K562 (cell line): Measurements from ENCODE around the gene FITM1. TPM values are rescaled to one million over a fixed set of nuclear protein-coding genes. Genes with fewer than 3 reads are reported as not detected.
A peak's percentile ranks its signal among the peaks of the same experiment; 100 is the strongest.

Experiments
- ATF7 ChIP-seq: fragments of 450-650 bp; IDR thresholded peaks from 2 replicates; pipeline ENCODE4 v1.7.1; 2014; ENCODE audit warnings: mild to moderate bottlenecking, moderate library complexity
- CREB3 ChIP-seq: fragments of 450-650 bp; conservative IDR thresholded peaks from 2 replicates; pipeline ENCODE4 v1.6.1; 2016; ENCODE audit warnings: missing genetic modification characterization, low read depth, mild to moderate bottlenecking, missing compliant biosample characterization, moderate library complexity
- HIVEP1 ChIP-seq: fragments of 250-450 bp; sonication (Bioruptor Pico); IDR thresholded peaks from 2 replicates; pipeline ENCODE4 v1.4.0; 2020; ENCODE audit warnings: mild to moderate bottlenecking
- LEF1 ChIP-seq: fragments of 450-650 bp; IDR thresholded peaks from 2 replicates; pipeline ENCODE4 v1.6.1; 2016; ENCODE audit warnings: mild to moderate bottlenecking
- MYC ChIP-seq, 2 experiments: fragments of 250-450 bp in 1 of 2; sonication (Bioruptor Pico) in 1 of 2; IDR thresholded peaks; 2 replicates each; pipeline versions ENCODE4 v1.5.1 to v1.6.1; 2012 to 2021; ENCODE audit warnings: low read depth in 2 of 2, borderline replicate concordance in 1 of 2, improper control_type of control experiment in 1 of 2, low read length in 1 of 2, mild to moderate bottlenecking in 1 of 2, moderate library complexity in 1 of 2
- NONO ChIP-seq, 2 experiments: fragments of 200-400 bp in 1 of 2; fragments of 450-650 bp in 1 of 2; formaldehyde crosslinking in 1 of 2; IDR thresholded peaks; 2 replicates each; pipeline ENCODE4 v1.6.1; 2017; ENCODE audit warnings: low read depth in 2 of 2, mild to moderate bottlenecking in 2 of 2, moderate library complexity in 2 of 2, low read length in 1 of 2
- PHB2 ChIP-seq: fragments of 450-650 bp; IDR thresholded peaks from 2 replicates; pipeline ENCODE4 v1.6.1; 2017; ENCODE audit warnings: low read depth
- RHOXF2B ChIP-seq: fragments of 250-450 bp; sonication (Bioruptor Pico); conservative IDR thresholded peaks from 2 replicates; pipeline ENCODE4 v1.5.1; 2021
- SOX6 ChIP-seq: fragments of 450-650 bp; IDR thresholded peaks from 2 replicates; pipeline ENCODE4 v1.6.1; 2014; ENCODE audit warnings: mild to moderate bottlenecking
- STAT5A ChIP-seq: IDR thresholded peaks from 2 replicates; pipeline ENCODE4 v1.6.1; 2012; ENCODE audit warnings: low read length, inconsistent platforms, borderline replicate concordance
- TAF9B ChIP-seq: fragments of 450-650 bp; IDR thresholded peaks from 2 replicates; pipeline ENCODE4 v1.6.1; 2018; ENCODE audit warnings: mild to moderate bottlenecking; ENCODE audit not compliant: partially characterized antibody
- TFAP4 ChIP-seq: sonication (generic); formaldehyde crosslinking; IDR thresholded peaks from 2 replicates; pipeline ENCODE4 v1.8.0; 2022; ENCODE audit warnings: missing genetic modification reagents, mild to moderate bottlenecking, moderate library complexity, borderline replicate concordance
- ZNF12 ChIP-seq: sonication (generic); formaldehyde crosslinking; IDR thresholded peaks from 2 replicates; pipeline ENCODE4 v1.4.0; 2020; ENCODE audit warnings: mild to moderate bottlenecking, missing genetic modification reagents
- ZNF696 ChIP-seq: fragments of 250-450 bp; sonication (Bioruptor Pico); conservative IDR thresholded peaks from 2 replicates; pipeline ENCODE4 v1.4.0; 2020; ENCODE audit warnings: mild to moderate bottlenecking, moderate library complexity
- ZNF740 ChIP-seq, 3 experiments: fragments of 200-800 bp in 1 of 3; sonication (Bioruptor generic) in 1 of 3; sonication (generic) in 1 of 3; formaldehyde crosslinking in 1 of 3; IDR thresholded peaks; 2 replicates each; pipeline versions ENCODE4 v1.6.1 to v1.8.0; 2016 to 2022; ENCODE audit warnings: mild to moderate bottlenecking in 2 of 3, missing compliant biosample characterization in 2 of 3, missing genetic modification characterization in 2 of 3, missing genetic modification reagents in 1 of 3
- polyA plus RNA-seq, 8 experiments: library from polyadenylated mRNA; depleted of rRNA in 4 of 8; stranded (reverse) in 5 of 8; unstranded in 3 of 8; fragments of >200 nt; fragmentation: Nextera tagmentation in 2 of 8; fragmentation: Illumina TruSeq in 1 of 8; extraction: Ambion mirVana in 2 of 8; extraction: Trizol in 1 of 8; gene quantifications; 2 replicates each; pipeline versions ENCODE4 v1.2.1 to v1.2.3, GENCODE V29; 2011 to 2014; ENCODE audit warnings: inconsistent platforms in 1 of 8, missing spikeins in 1 of 8
- total RNA-seq, 7 experiments: library from RNA; depleted of rRNA in 6 of 7; stranded (reverse); fragments of >200 nt in 6 of 7; fragmentation: Illumina TruSeq in 2 of 7; extraction: Trizol in 2 of 7; gene quantifications; 2 replicates each; pipeline versions ENCODE4 v1.2.1 to v1.2.3, GENCODE V29; 2011 to 2021; ENCODE audit warnings: low replicate concordance in 1 of 7
- TF ChIP-seq, protein P1 (sequence below): fragments of 250-450 bp; sonication (Bioruptor Pico); IDR thresholded peaks from 2 replicates; pipeline ENCODE4 v1.8.0; 2021; ENCODE audit warnings: mild to moderate bottlenecking, moderate library complexity
- TF ChIP-seq, protein P2 (sequence below): fragments of 250-450 bp; sonication (Bioruptor Pico); IDR thresholded peaks from 2 replicates; pipeline ENCODE4 v1.5.0; 2021; ENCODE audit warnings: mild to moderate bottlenecking, borderline replicate concordance

The FITM1 gene
- total and polyA plus RNA-seq, 9 of the 15 experiments (the other 6 are each of a cell fraction or from before 2014, with no cell fraction given) = 0.09 to 0.20 TPM; not detected in 7

- TF ChIP-seq ZNF740 (CRISPR knock-in tag; IDR thresholded peaks at IDR 0.05) (no peak), ZNF740 (tag; IDR thresholded peaks at IDR 0.05) (no peak), STAT5A (no peak), PHB2 (no peak), RHOXF2B (CRISPR knock-in tag) (no peak), HIVEP1 (CRISPR knock-in tag) (no peak), ZNF696 (no peak), LEF1 (no peak), NONO (IDR thresholded peaks at IDR 0.05; ENCODE audit: low read depth in 2 of 2, low read length in 1 of 2) (no peak), ATF7 (peak; percentile 57), MYC (IDR thresholded peaks at IDR 0.05; ENCODE audit: low read depth, low read length) (peak; percentile 31; the same call in 1 of the 2 replicates), MYC (CRISPR knock-in tag; IDR thresholded peaks at IDR 0.05; ENCODE audit: borderline replicate concordance, low read depth) (no peak), SOX6 (no peak), TFAP4 (CRISPR knock-in tag) (peak; percentile 22; the same call in 1 of the 2 replicates), ZNF12 (CRISPR knock-in tag) (no peak), CREB3 (tag) (no peak), TAF9B (no peak)
- TF ChIP-seq, protein P1, sequence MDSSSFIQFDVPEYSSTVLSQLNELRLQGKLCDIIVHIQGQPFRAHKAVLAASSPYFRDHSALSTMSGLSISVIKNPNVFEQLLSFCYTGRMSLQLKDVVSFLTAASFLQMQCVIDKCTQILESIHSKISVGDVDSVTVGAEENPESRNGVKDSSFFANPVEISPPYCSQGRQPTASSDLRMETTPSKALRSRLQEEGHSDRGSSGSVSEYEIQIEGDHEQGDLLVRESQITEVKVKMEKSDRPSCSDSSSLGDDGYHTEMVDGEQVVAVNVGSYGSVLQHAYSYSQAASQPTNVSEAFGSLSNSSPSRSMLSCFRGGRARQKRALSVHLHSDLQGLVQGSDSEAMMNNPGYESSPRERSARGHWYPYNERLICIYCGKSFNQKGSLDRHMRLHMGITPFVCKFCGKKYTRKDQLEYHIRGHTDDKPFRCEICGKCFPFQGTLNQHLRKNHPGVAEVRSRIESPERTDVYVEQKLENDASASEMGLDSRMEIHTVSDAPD (CRISPR knock-in tag) = no peak
- TF ChIP-seq, protein P2, sequence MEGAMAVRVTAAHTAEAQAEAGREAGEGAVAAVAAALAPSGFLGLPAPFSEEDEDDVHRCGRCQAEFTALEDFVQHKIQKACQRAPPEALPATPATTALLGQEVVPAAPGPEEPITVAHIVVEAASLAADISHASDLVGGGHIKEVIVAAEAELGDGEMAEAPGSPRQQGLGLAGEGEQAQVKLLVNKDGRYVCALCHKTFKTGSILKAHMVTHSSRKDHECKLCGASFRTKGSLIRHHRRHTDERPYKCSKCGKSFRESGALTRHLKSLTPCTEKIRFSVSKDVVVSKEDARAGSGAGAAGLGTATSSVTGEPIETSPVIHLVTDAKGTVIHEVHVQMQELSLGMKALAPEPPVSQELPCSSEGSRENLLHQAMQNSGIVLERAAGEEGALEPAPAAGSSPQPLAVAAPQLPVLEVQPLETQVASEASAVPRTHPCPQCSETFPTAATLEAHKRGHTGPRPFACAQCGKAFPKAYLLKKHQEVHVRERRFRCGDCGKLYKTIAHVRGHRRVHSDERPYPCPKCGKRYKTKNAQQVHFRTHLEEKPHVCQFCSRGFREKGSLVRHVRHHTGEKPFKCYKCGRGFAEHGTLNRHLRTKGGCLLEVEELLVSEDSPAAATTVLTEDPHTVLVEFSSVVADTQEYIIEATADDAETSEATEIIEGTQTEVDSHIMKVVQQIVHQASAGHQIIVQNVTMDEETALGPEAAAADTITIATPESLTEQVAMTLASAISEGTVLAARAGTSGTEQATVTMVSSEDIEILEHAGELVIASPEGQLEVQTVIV = no peak
Measured at GRCh38 chr14:24141097-24141880, 10.8 kb downstream of the FITM1 start, which contains the start of gene EMC9 (continued).
